CD14-positive monocyte (primary cell): Measurements from ENCODE around the gene VSTM2B. TPM values are rescaled to one million over a fixed set of nuclear protein-coding genes. Genes with fewer than 3 reads are reported as not detected.

Experiments used
- DNase-seq, 3 donors: peaks; one replicate each; pipeline ENCODE4 v3.0.0-alpha.2; 2011 to 2022
- H2AFZ ChIP-seq: 2 replicates; pipeline ENCODE4 v1.6.0; 2012; ENCODE audit warnings: mild to moderate bottlenecking, low read depth, low read length, inconsistent platforms; ENCODE audit not compliant: insufficient read depth, poor library complexity, severe bottlenecking
- H3K27ac ChIP-seq, 2 donors: 1 replicate in 1 of 2; 2 replicates in 1 of 2; pipeline ENCODE4 v1.5.1; 2012 to 2013; ENCODE audit warnings: low read length in 2 of 2, control low read depth in 1 of 2, inconsistent platforms in 1 of 2, low read depth in 1 of 2, mild to moderate bottlenecking in 1 of 2
- H3K27me3 ChIP-seq, 2 donors: one replicate each; pipeline versions ENCODE4 v1.6.0 to v1.6.1; 2011 to 2013; ENCODE audit warnings: low read length in 2 of 2; ENCODE audit not compliant: control insufficient read depth in 2 of 2, insufficient read depth in 2 of 2
- H3K36me3 ChIP-seq, 2 donors: replicated peaks in 1 of 2; 1 replicate in 1 of 2; 2 replicates in 1 of 2; pipeline versions ENCODE4 v1.5.1 to v1.6.1; 2012 to 2013; ENCODE audit warnings: low read length in 2 of 2, control low read depth in 1 of 2, inconsistent platforms in 1 of 2, mild to moderate bottlenecking in 1 of 2; ENCODE audit not compliant: insufficient read depth in 2 of 2, control insufficient read depth in 1 of 2
- H3K4me1 ChIP-seq, 2 donors: 1 replicate in 1 of 2; 2 replicates in 1 of 2; pipeline versions ENCODE4 v1.5.1 to v1.6.1; 2012 to 2013; ENCODE audit warnings: low read length in 2 of 2, control low read depth in 1 of 2, inconsistent platforms in 1 of 2, mild to moderate bottlenecking in 1 of 2, moderate library complexity in 1 of 2; ENCODE audit not compliant: insufficient read depth in 2 of 2, control insufficient read depth in 1 of 2
- H3K4me2 ChIP-seq: replicated peaks from 2 replicates; pipeline ENCODE3; 2012; ENCODE audit warnings: low read length, moderate library complexity, mild to moderate bottlenecking; ENCODE audit not compliant: poor library complexity, severe bottlenecking; ENCODE audit errors: extremely low read depth
- H3K4me3 ChIP-seq, 3 experiments: fragments of 200-600 bp in 1 of 3; sonication (generic) in 1 of 3; replicated peaks in 1 of 3; 1 replicate in 2 of 3; 2 replicates in 1 of 3; pipeline ENCODE4 v1.5.1; 2011 to 2013; ENCODE audit warnings: low read length in 3 of 3, mild to moderate bottlenecking in 3 of 3, control low read depth in 2 of 3, low read depth in 2 of 3, inconsistent platforms in 1 of 3, moderate library complexity in 1 of 3
- H3K79me2 ChIP-seq: 2 replicates; pipeline ENCODE4 v1.6.0; 2012; ENCODE audit warnings: mild to moderate bottlenecking, control low read depth, inconsistent platforms, low read length, moderate library complexity; ENCODE audit not compliant: insufficient read depth
- H3K9ac ChIP-seq: 2 replicates; pipeline ENCODE4 v1.6.0; 2017; ENCODE audit warnings: low read length, mild to moderate bottlenecking; ENCODE audit not compliant: insufficient read depth, poor library complexity, severe bottlenecking
- H3K9me3 ChIP-seq, 2 donors: replicated peaks in 1 of 2; 1 replicate in 1 of 2; 2 replicates in 1 of 2; pipeline versions ENCODE4 v1.5.1 to v1.6.1; 2012 to 2013; ENCODE audit warnings: low read length in 2 of 2, control low read depth in 1 of 2; ENCODE audit not compliant: control insufficient read depth in 1 of 2, insufficient read depth in 1 of 2
- H4K20me1 ChIP-seq: 2 replicates; pipeline ENCODE4 v1.6.0; 2012; ENCODE audit warnings: mild to moderate bottlenecking, low read length, control low read depth, moderate library complexity; ENCODE audit not compliant: insufficient read depth
- H3K27ac Mint-ChIP-seq, 7 donors: one replicate each; pipeline ENCODE4 v1.8.0; 2020; ENCODE audit warnings: mild to moderate bottlenecking in 7 of 7, mixed read lengths in 7 of 7, moderate library complexity in 6 of 7, inconsistent platforms in 2 of 7
- H3K27me3 Mint-ChIP-seq, 3 donors: one replicate each; pipeline ENCODE4 v1.8.0; 2021 to 2022; ENCODE audit warnings: low read depth in 3 of 3, mild to moderate bottlenecking in 3 of 3, mixed read lengths in 3 of 3, moderate library complexity in 3 of 3, inconsistent platforms in 1 of 3
- H3K36me3 Mint-ChIP-seq, 2 donors: one replicate each; pipeline ENCODE4 v1.8.0; 2020; ENCODE audit warnings: mixed read lengths in 2 of 2, inconsistent platforms in 1 of 2, mild to moderate bottlenecking in 1 of 2
- H3K4me1 Mint-ChIP-seq: one replicate; pipeline ENCODE4 v1.8.0; 2020; ENCODE audit warnings: mild to moderate bottlenecking, mixed read lengths
- H3K4me3 Mint-ChIP-seq, 2 donors: one replicate each; pipeline ENCODE4 v1.8.0; 2020; ENCODE audit warnings: mild to moderate bottlenecking in 2 of 2, mixed read lengths in 2 of 2, moderate library complexity in 1 of 2
- H3K9me3 Mint-ChIP-seq, 7 donors: one replicate each; pipeline ENCODE4 v1.8.0; 2020 to 2022; ENCODE audit warnings: mixed read lengths in 7 of 7, mild to moderate bottlenecking in 6 of 7, moderate library complexity in 6 of 7, inconsistent platforms in 2 of 7
- WGBS: methylation state at CpG from one replicate; pipeline ENCODE4 v1.1.5; 2013; ENCODE audit warnings: missing lambda C conversion rate; ENCODE audit not compliant: insufficient coverage; 5-methylcytosine and 5-hydroxymethylcytosine counted together
- intact Hi-C, 2 donors: fragments of 100-400 bp; cut with micrococcal nuclease; formaldehyde crosslinking; loops; one replicate each; pipeline versions ENCODE4 v1.15.0 to v1.15.1; 2023
- polyA minus RNA-seq: library from RNA; depleted of rRNA, polyadenylated mRNA; stranded (reverse); fragments of >200 nt; gene quantifications from 2 replicates; pipeline ENCODE4 v1.2.3, GENCODE V29; 2012
- polyA plus RNA-seq, 3 donors: library from polyadenylated mRNA; depleted of rRNA in 1 of 3; unstranded in 2 of 3; stranded (reverse) in 1 of 3; fragments of 300-500 nt in 2 of 3; fragments of >200 nt in 1 of 3; fragmentation: Illumina TruSeq in 2 of 3; gene quantifications; 1 replicate in 2 of 3; 2 replicates in 1 of 3; pipeline ENCODE4 v1.2.3, GENCODE V29; 2012 to 2021
- total RNA-seq, 12 experiments: library from RNA in 1 of 12; stranded (reverse) in 1 of 12; fragments of 120-200 nt in 1 of 12; gene quantifications; one replicate each; pipeline ENCODE4 v1.2.4 and lab custom pipeline; 2013 to 2026; ENCODE audit warnings: mixed read lengths in 6 of 12, inconsistent platforms in 1 of 12
- TF ChIP-seq, protein P1 (sequence below): fragments of 200-600 bp; IDR thresholded peaks from one replicate; pipeline ENCODE4 v1.8.0; 2022; ENCODE audit warnings: antibody characterized with exemption, mild to moderate bottlenecking

VSTM2B gene
- total RNA-seq (2013) = not detected
- polyA plus RNA-seq (not detected), polyA minus RNA-seq (not detected in 2 replicates), total RNA-seq (lab: John Stamatoyannopoulos, UW) (0 to 0.45 (median 0) reads per million in 11 experiments)

DNA sequence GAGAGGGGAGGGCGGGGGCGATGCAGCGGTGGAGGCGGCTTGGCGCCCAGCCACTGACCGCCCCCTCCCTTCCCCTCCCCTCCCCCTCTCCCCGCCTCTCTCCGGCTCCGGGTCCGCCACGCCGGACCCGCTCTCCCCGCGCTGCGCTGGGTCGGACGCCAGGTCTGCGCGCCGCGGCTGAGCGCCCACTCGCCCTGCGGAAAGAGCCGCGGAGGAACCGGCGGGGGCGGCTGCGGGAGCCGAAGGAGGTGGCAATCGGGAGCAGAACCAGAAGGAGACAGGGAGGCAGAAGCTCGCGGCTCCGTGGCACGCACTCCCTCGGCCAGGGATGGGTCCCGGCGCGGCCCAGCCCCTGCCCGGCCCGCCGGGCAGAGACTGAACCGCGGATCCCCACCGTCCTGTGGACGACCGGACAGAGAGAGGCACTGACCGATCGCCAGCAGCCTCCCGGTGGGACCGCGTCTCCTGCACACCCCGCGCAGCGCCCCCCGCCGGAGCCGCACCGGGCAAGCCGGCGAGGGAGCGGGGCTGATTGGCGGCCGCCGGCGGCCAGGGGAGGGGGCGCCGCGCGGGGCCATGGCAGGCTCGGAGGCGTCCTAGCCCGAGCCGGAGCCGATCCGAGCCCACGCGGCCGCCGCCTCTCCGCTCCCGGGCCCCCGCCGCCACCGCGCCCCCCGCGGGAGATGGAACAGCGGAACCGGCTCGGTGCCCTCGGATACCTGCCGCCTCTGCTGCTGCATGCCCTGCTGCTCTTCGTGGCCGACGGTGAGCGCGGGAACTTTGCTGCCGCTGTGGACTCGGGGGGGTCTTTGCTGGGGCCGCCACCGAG is at the start of gene VSTM2B:
TSS of gene VSTM2B (plus strand) at position 94 of the 829 bp plus-strand sequence. CDS start at position 684, 590 bp downstream.
- WGBS = 3% methylated on average over 92 of the region's 104 CpGs
- no peak within 1 kb of the TSS for H3K27ac Mint-ChIP-seq
- peaks cover 5 to 8% of the 10 kb centered on the region in 2 donors for H3K36me3 Mint-ChIP-seq
- no peak for DNase-seq
- H3K4me1 Mint-ChIP-seq = peaks cover 2% of the 10 kb centered on the region
- H3K27me3 Mint-ChIP-seq = peaks cover 60 to 85% (median 65%) of the 10 kb centered on the region in 3 donors
- H3K9me3 ChIP-seq = peaks cover 0 to 25% of the 10 kb centered on the region in 2 donors
- no peaks in the 10 kb centered on the region for H4K20me1 ChIP-seq
- H3K27me3 ChIP-seq = peaks cover 33 to 66% of the 10 kb centered on the region in 2 donors
- TF ChIP-seq, protein P1, sequence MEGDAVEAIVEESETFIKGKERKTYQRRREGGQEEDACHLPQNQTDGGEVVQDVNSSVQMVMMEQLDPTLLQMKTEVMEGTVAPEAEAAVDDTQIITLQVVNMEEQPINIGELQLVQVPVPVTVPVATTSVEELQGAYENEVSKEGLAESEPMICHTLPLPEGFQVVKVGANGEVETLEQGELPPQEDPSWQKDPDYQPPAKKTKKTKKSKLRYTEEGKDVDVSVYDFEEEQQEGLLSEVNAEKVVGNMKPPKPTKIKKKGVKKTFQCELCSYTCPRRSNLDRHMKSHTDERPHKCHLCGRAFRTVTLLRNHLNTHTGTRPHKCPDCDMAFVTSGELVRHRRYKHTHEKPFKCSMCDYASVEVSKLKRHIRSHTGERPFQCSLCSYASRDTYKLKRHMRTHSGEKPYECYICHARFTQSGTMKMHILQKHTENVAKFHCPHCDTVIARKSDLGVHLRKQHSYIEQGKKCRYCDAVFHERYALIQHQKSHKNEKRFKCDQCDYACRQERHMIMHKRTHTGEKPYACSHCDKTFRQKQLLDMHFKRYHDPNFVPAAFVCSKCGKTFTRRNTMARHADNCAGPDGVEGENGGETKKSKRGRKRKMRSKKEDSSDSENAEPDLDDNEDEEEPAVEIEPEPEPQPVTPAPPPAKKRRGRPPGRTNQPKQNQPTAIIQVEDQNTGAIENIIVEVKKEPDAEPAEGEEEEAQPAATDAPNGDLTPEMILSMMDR = no peak
- no peaks in the 10 kb centered on the region for H3K79me2 ChIP-seq
- peaks cover 0 to 14% (median 11%) of the 10 kb centered on the region in 7 donors for H3K9me3 Mint-ChIP-seq
- no peak within 1 kb of the TSS for H3K4me3 ChIP-seq
- no peak within 1 kb of the TSS for H3K9ac ChIP-seq
- H3K4me2 ChIP-seq = no peak within 1 kb of the TSS
- H3K4me3 Mint-ChIP-seq = peak within 1 kb of the TSS in 1 of 2 donors; percentile 82
- no peak within 1 kb of the TSS for H2AFZ ChIP-seq
- no peak within 1 kb of the TSS for H3K27ac ChIP-seq
- H3K36me3 ChIP-seq = no peaks in the 10 kb centered on the region
- intact Hi-C loops = no loop called here
- H3K4me1 ChIP-seq = no peaks in the 10 kb centered on the region

DNA sequence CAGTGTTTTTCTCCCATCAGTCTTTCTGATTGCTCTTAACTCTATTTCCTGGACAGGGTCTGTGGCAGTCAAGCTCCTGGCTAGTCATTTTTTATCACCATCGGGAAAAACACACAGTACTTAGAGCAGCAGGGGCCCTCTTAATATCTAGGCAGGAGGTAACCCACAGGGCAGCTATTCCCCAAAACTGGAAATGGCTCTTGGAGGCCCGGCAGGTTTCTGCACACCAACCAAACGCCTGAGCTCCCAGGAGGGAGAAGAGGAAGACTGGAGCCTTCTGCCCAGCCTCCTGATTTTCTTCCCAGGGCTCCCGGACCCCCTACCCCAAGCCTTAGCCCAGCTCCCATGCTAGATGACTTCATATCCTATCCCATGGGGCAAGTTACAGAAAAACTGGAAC is 49.3 kb upstream of the VSTM2B start:
- Histone ChIP-seq H3K27ac (no peak overlapping the region), H3K9me3 (peaks cover 13 to 24% of the 10 kb centered on the region in 2 donors), H3K4me3 (no peak overlapping the region), H3K4me2 (no peak overlapping the region), H3K36me3 (no peaks in the 10 kb centered on the region), H3K27me3 (no peaks in the 10 kb centered on the region), H2AFZ (no peak overlapping the region), H3K79me2 (no peaks in the 10 kb centered on the region), H4K20me1 (no peaks in the 10 kb centered on the region), H3K9ac (no peak overlapping the region), H3K4me1 (no peaks in the 10 kb centered on the region)
- TF ChIP-seq, protein P1 = no peak
- WGBS = no CpG with 5 or more reads among the region's 4 CpGs
- Mint-ChIP-seq H3K27me3 (peaks cover 0 to 2% (median 2%) of the 10 kb centered on the region in 3 donors), H3K4me1 (no peaks in the 10 kb centered on the region), H3K4me3 (no peak overlapping the region), H3K27ac (no peak overlapping the region), H3K36me3 (no peaks in the 10 kb centered on the region), H3K9me3 (peaks cover 7 to 22% (median 12%) of the 10 kb centered on the region in 7 donors)
- no peak for DNase-seq
- intact Hi-C loops = no loop called here
